GM21381 (cell line): Measurements from ENCODE around the gene USP3.
"Not testable (repeated sequence)": the region's sequence is repeated elsewhere in the genome, so short reads cannot be mapped to it uniquely, and the experiment has no call there.

Source experiments
- ATAC-seq: cut with Tn5 transposase; IDR thresholded peaks from one replicate; pipeline ENCODE4 v1.9.1; 2021; ENCODE audit warnings: mild to moderate bottlenecking, moderate library complexity; ENCODE audit not compliant: unreplicated experiment

The USP3 gene

GRCh38 chr15:63604281-63604680 lies 99.9 kb downstream of the USP3 start:
- no peak for ATAC-seq

- ATAC-seq = no peak
Observed at GRCh38 chr15:63605036-63605435, 100.6 kb downstream of the USP3 start.

- ATAC-seq = no peak
Observed at GRCh38 chr15:63605816-63606215, 101.4 kb downstream of the USP3 start.

GRCh38 chr15:63606308-63606707 lies 101.9 kb downstream of the USP3 start:
- ATAC-seq = no peak

- ATAC-seq = no peak
Observed at GRCh38 chr15:63608989-63609388, 104.6 kb downstream of the USP3 start.

GRCh38 chr15:63609448-63609847 lies 105.1 kb downstream of the USP3 start:
- ATAC-seq = no peak

- peak; percentile 81 for ATAC-seq
Observed at GRCh38 chr15:63610209-63610841, 105.9 kb downstream of the USP3 start.

GRCh38 chr15:63611177-63611576 lies 106.8 kb downstream of the USP3 start:
- no peak for ATAC-seq

- ATAC-seq = no peak
Observed at GRCh38 chr15:63612300-63612699, 107.9 kb downstream of the USP3 start.

- no peak for ATAC-seq
Observed at GRCh38 chr15:63615935-63616334, 111.5 kb downstream of the USP3 start.

- not testable (repeated sequence) for ATAC-seq
Observed at GRCh38 chr15:63617147-63617546, 112.8 kb downstream of the USP3 start.

- not testable (repeated sequence) for ATAC-seq
Observed at GRCh38 chr15:63617627-63618026, 113.2 kb downstream of the USP3 start.

- ATAC-seq = not testable (repeated sequence)
Observed at GRCh38 chr15:63620760-63621159, 116.4 kb downstream of the USP3 start.

- ATAC-seq = no peak
Observed at GRCh38 chr15:63623232-63623969, 119.0 kb downstream of the USP3 start.

- no peak for ATAC-seq
Observed at GRCh38 chr15:63626955-63627354, 122.6 kb downstream of the USP3 start.

- no peak for ATAC-seq
Observed at GRCh38 chr15:63628123-63628822, 123.9 kb downstream of the USP3 start.

GRCh38 chr15:63630036-63630751 lies 125.8 kb downstream of the USP3 start:
- ATAC-seq = no peak

GRCh38 chr15:63633312-63633711 lies 128.9 kb downstream of the USP3 start:
- ATAC-seq = no peak

- ATAC-seq = no peak
Observed at GRCh38 chr15:63634154-63634553, 129.8 kb downstream of the USP3 start.

GRCh38 chr15:63636518-63637061 lies 132.2 kb downstream of the USP3 start:
- ATAC-seq = no peak

GRCh38 chr15:63638839-63639238 lies 134.4 kb downstream of the USP3 start:
- ATAC-seq = no peak
